ENCODE results near the gene FBN3. TPM values are rescaled to one million over a fixed set of nuclear protein-coding genes. Genes with fewer than 3 reads are reported as not detected.

The FBN3 gene
- polyA plus RNA-seq, 1 of the 3 experiments (the other 2 are of a cell fraction) = not detected

GRCh38 chr19:8022275-8022674 lies 127.1 kb downstream of the FBN3 start:
- Histone ChIP-seq H3K4me1 (ENCODE audit: control insufficient read depth in 1 of 2, insufficient read depth in 2 of 2, low read depth in 1 of 2, low read length in 1 of 2) (no peaks in the 10 kb centered on the region), H3K27me3 (ENCODE audit: insufficient read depth) (no peaks in the 10 kb centered on the region), H3K9me2 (no peaks in the 10 kb centered on the region), H3K9me3 (no peaks in the 10 kb centered on the region), H2AFZ (ENCODE audit: low read depth) (no peak overlapping the region), H3K79me2 (ENCODE audit: insufficient read depth) (no peaks in the 10 kb centered on the region), H3K4me2 (no peak overlapping the region), H3K27ac (ENCODE audit: low read depth in 2 of 2, low read length in 1 of 2) (no peak overlapping the region), H4K20me1 (ENCODE audit: insufficient read depth) (no peaks in the 10 kb centered on the region), H3K9ac (no peak overlapping the region), H3K4me3 (ENCODE audit: low read depth in 2 of 2, low read length in 1 of 2) (no peak overlapping the region), H3F3A (replicated peaks; ENCODE audit: insufficient read depth) (no peaks in the 10 kb centered on the region), H3K36me3 (replicated peaks in 1 of 2; ENCODE audit: control insufficient read depth in 1 of 2, insufficient read depth in 2 of 2, low read length in 1 of 2) (no peaks in the 10 kb centered on the region)
- no peak for DNase-seq
- ChIA-PET CTCF (no interaction called here), POLR2A (no interaction called here)
- TF ChIP-seq USF2 (IDR thresholded peaks at IDR 0.05; ENCODE audit: borderline replicate concordance, low read depth, low read length) (no peak), FOXJ3 (CRISPR knock-in tag; IDR thresholded peaks at IDR 0.05) (no peak), USF1 (IDR thresholded peaks at IDR 0.05; ENCODE audit: borderline replicate concordance, low read depth) (no peak), TAF1 (IDR thresholded peaks at IDR 0.05; ENCODE audit: borderline replicate concordance, low read depth, low read length) (no peak), CHD2 (IDR thresholded peaks at IDR 0.05; ENCODE audit: low read length, partially characterized antibody) (no peak), CTCF (IDR thresholded peaks at IDR 0.05) (no peak), POLR2AphosphoS5 (IDR thresholded peaks at IDR 0.05; ENCODE audit: low read depth, low read length) (no peak), EP300 (IDR thresholded peaks at IDR 0.05; ENCODE audit: borderline replicate concordance in 1 of 2, low read depth in 1 of 2, low read length in 1 of 2) (no peak), MEF2A (IDR thresholded peaks at IDR 0.05; ENCODE audit: borderline replicate concordance, low read depth) (no peak)
- 91% methylated on average over 12 of the region's 13 CpGs for WGBS (ENCODE audit: low lambda C conversion rate)

GRCh38 chr19:8021374-8021773 lies 128.0 kb downstream of the FBN3 start:
- Histone ChIP-seq H4K20me1 (ENCODE audit: insufficient read depth) (no peaks in the 10 kb centered on the region), H3K9ac (no peak overlapping the region), H3F3A (replicated peaks; ENCODE audit: insufficient read depth) (no peaks in the 10 kb centered on the region), H3K4me1 (ENCODE audit: control insufficient read depth in 1 of 2, insufficient read depth in 2 of 2, low read depth in 1 of 2, low read length in 1 of 2) (no peaks in the 10 kb centered on the region), H3K4me3 (ENCODE audit: low read depth in 2 of 2, low read length in 1 of 2) (no peak overlapping the region), H3K9me3 (no peaks in the 10 kb centered on the region), H3K4me2 (no peak overlapping the region), H3K79me2 (ENCODE audit: insufficient read depth) (no peaks in the 10 kb centered on the region), H3K27ac (ENCODE audit: low read depth in 2 of 2, low read length in 1 of 2) (no peak overlapping the region), H3K9me2 (no peaks in the 10 kb centered on the region), H3K27me3 (ENCODE audit: insufficient read depth) (no peaks in the 10 kb centered on the region), H3K36me3 (replicated peaks in 1 of 2; ENCODE audit: control insufficient read depth in 1 of 2, insufficient read depth in 2 of 2, low read length in 1 of 2) (no peaks in the 10 kb centered on the region), H2AFZ (ENCODE audit: low read depth) (no peak overlapping the region)
- ChIA-PET CTCF (interaction anchor here (1.1 kb wide), 1 partner anchor 19 kb away, joined by 4 read pairs; no protein-coding TSS in a partner anchor), POLR2A (no interaction called here)
- DNase-seq = no peak
- 93% methylated on average over 8 of the region's 8 CpGs for whole genome bisulfite sequencing (ENCODE audit: low lambda C conversion rate)
- TF ChIP-seq RAD21 (IDR thresholded peaks at IDR 0.05; ENCODE audit: low read length) (no peak), REST (IDR thresholded peaks at IDR 0.05; ENCODE audit: low read depth, low read length) (no peak), FOSL2 (IDR thresholded peaks at IDR 0.05; ENCODE audit: borderline replicate concordance, low read depth) (no peak), RXRA (IDR thresholded peaks at IDR 0.05; ENCODE audit: borderline replicate concordance, low read depth) (no peak), PBX3 (IDR thresholded peaks at IDR 0.05) (no peak), ELF1 (IDR thresholded peaks at IDR 0.05) (no peak), MXI1 (IDR thresholded peaks at IDR 0.05; ENCODE audit: low read depth, low read length) (no peak), TCF12 (IDR thresholded peaks at IDR 0.05) (no peak), MAX (IDR thresholded peaks at IDR 0.05; ENCODE audit: low read depth) (no peak), USF1 (IDR thresholded peaks at IDR 0.05; ENCODE audit: borderline replicate concordance, low read depth) (no peak), RFX5 (IDR thresholded peaks at IDR 0.05; ENCODE audit: low read length) (no peak), GATA2 (CRISPR knock-in tag; IDR thresholded peaks at IDR 0.05) (no peak)
